Measurements from ENCODE around the gene ITGBL1.
A peak's percentile ranks its signal among the peaks of the same experiment; 100 is the strongest.

ITGBL1 gene

DNA sequence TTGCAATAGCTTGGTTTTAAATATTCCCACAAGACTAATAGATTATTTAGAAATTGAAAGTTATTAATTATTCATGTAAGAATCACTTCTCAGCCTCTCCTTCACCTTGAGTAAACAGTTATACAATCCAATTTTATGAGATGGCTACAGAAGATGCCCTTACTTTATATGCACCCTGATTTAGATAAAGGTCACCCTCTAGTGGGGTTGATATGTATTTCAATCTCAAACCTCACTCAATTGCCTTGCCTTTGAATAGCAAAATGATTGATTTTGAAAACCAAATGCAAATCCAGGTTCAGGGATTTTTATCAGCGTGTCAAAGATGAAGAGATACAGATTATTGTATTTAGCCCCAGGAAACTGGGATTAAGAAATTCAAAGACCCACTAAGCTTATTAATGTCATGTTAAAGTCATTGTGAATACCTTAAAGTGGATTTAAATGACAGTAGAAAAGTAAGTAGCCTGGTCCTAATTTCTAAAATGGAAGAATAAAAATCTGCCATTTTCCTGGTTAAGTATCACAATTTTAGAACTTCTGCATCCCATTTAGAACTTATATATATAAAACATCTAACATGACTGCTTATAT lies 305.1 kb downstream of the ITGBL1 start:
- DNase-seq: peak; percentile 3 to 46 (median 18)

DNA sequence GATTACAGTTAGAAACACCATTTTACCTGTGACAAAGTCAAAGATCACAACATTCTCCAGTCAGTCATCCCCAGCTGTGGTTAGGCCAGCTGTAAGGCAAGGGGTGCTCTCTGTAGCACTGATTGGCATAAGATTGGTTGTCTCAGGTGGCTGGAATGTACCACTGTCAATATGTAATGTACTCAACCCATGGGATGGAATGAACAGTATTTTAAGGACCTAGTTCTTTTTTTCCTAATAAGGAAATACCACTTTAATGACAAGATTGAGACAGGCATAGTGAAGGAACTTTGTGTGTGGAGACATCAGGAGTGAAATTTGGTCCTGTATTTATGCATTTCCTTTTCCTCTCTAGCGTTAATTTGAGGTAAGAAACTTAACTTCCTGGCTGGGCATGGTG lies 310.7 kb downstream of the ITGBL1 start:
- no peak for DNase-seq

All from suppressor macrophage (primary cell).